ENCODE measurements around the gene MORN3. TPM values are rescaled to one million over a fixed set of nuclear protein-coding genes. Genes with fewer than 3 reads are reported as not detected.
"Not testable (repeated sequence)": the region's sequence is repeated elsewhere in the genome, so short reads cannot be mapped to it uniquely, and the experiment has no call there.

Gene MORN3
- polyA plus RNA-seq, 6 donors from 2014 or later, result 0.17 to 0.72 (median 0.28) TPM; not detected in 1

DNA sequence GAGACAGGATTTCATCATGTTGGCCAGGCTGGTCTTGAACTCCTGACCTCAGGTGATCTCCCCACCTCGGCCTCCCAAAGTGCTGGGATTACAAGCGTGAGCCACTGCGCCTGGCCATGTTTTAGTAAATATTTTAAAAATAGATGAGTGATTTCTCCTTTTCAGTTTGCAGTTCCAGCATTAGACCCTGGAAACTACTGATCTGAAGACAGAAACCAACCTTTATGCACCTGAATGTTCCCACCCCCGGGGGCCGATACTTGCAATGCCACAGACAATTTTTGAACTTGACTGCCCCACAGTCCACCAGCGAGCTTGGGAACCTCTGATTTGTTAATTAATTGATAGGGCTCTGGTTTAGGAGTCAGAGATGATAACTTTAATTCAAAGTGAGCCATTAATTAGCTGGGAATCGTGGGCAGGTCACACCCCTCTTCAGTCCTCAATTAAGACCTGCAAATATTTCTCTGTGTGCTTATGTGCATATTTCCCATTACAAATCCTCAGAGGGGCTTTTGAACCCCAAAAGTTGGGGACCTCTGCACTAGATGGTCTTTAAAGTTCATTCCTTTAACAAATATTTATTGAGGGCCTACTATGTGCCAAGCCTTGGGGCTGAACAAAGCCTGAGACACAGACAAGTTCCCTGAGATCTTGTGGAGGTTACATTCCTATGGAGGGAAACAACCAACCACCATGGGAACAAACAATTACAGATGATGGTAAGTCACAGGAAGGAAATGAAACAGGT, 39.0 kb upstream of the MORN3 start:
- no peak for ATAC-seq (ENCODE audit: low read depth in 2 of 2)
- Mint-ChIP-seq H3K9me3 (peaks cover 0 to 6% (median 3%) of the 10 kb centered on the region in 7 donors), H3K4me3 (peak overlapping the region in 1 of 8 donors; percentile 82), H3K27me3 (no peaks in the 10 kb centered on the region), H3K27ac (peak overlapping the region in 3 of 6 donors; percentile 47 to 75 (median 53)), H3K4me1 (peaks cover 11 to 35% (median 30%) of the 10 kb centered on the region in 3 donors), H3K36me3 (no peaks in the 10 kb centered on the region)
- peak; percentile 11 for DNase-seq

- DNase-seq (no peak), ATAC-seq (ENCODE audit: low read depth in 2 of 2) (no peak)
- Mint-ChIP-seq H3K9me3 (peaks cover 0 to 6% (median 3%) of the 10 kb centered on the region in 7 donors), H3K27me3 (no peaks in the 10 kb centered on the region), H3K4me3 (no peak overlapping the region), H3K27ac (peak overlapping the region in 2 of 6 donors; percentile 13 to 53), H3K4me1 (peaks cover 7 to 14% (median 9%) of the 10 kb centered on the region in 3 donors), H3K36me3 (no peaks in the 10 kb centered on the region)
These were observed 36.1 kb upstream of the MORN3 start for GRCh38 chr12:121705514-121705913.

- Mint-ChIP-seq H3K27ac (peak overlapping the region in 1 of 6 donors; percentile 10), H3K27me3 (no peaks in the 10 kb centered on the region), H3K4me1 (no peaks in the 10 kb centered on the region), H3K36me3 (no peaks in the 10 kb centered on the region), H3K4me3 (no peak overlapping the region), H3K9me3 (peaks cover 0 to 6% (median 3%) of the 10 kb centered on the region in 7 donors)
- DNase-seq (no peak), ATAC-seq (ENCODE audit: low read depth in 2 of 2) (no peak)
These were observed 33.5 kb upstream of the MORN3 start for GRCh38 chr12:121702944-121703343.

GRCh38 chr12:121701667-121702277, 32.3 kb upstream of the MORN3 start:
- Mint-ChIP-seq H3K36me3 (no peaks in the 10 kb centered on the region), H3K27me3 (no peaks in the 10 kb centered on the region), H3K4me3 (no peak overlapping the region), H3K9me3 (peaks cover 0 to 6% (median 3%) of the 10 kb centered on the region in 7 donors), H3K4me1 (peaks cover 0 to 4% (median 0%) of the 10 kb centered on the region in 3 donors), H3K27ac (no peak overlapping the region)
- no peak for DNase-seq
- no peak for ATAC-seq (ENCODE audit: low read depth in 2 of 2)

- H3K4me3 Mint-ChIP-seq; DNase-seq; H3K27ac Mint-ChIP-seq; H3K4me1 Mint-ChIP-seq; H3K9me3 Mint-ChIP-seq; H3K36me3 Mint-ChIP-seq; ATAC-seq (ENCODE audit: low read depth in 2 of 2); H3K27me3 Mint-ChIP-seq: not testable (repeated sequence)
These were observed 28.4 kb upstream of the MORN3 start for GRCh38 chr12:121697861-121698260.

DNA sequence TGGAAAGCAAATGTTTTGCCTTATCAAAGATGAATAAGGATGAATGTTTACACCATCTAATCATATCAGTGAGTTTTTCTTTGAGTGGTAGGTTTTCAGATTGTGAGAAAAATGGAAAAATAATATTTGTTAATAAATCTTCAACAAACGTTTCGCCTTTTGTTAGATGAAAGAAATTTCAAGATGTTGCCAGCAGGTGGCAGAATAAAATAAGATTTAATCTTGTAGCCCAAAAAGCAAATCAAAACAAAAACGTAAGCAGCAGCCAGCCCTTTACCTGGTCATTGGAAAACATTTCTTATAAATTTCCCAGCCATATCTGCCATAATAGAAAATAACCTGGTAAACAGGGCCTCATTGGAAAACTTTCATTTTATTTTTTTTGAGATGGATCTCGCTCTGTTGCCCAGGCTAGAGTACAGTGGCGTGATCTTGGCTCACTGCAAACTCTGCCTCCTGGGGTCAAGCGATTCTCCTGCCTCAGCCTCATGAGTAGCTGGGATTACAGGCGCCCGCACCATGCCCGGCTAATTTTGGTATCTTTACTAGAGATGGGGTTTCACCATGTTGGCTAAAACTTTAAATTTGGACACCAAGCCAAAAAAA, 27.7 kb upstream of the MORN3 start:
- Mint-ChIP-seq H3K9me3 (no peaks in the 10 kb centered on the region), H3K36me3 (no peaks in the 10 kb centered on the region), H3K4me3 (no peak overlapping the region), H3K27ac (peak overlapping the region in 1 of 6 donors; percentile 49), H3K27me3 (no peaks in the 10 kb centered on the region), H3K4me1 (peaks cover 0 to 4% (median 0%) of the 10 kb centered on the region in 3 donors)
- ATAC-seq (ENCODE audit: low read depth in 2 of 2) (peak in 1 of 2 donors; percentile 41), DNase-seq (peak; percentile 50)

DNA sequence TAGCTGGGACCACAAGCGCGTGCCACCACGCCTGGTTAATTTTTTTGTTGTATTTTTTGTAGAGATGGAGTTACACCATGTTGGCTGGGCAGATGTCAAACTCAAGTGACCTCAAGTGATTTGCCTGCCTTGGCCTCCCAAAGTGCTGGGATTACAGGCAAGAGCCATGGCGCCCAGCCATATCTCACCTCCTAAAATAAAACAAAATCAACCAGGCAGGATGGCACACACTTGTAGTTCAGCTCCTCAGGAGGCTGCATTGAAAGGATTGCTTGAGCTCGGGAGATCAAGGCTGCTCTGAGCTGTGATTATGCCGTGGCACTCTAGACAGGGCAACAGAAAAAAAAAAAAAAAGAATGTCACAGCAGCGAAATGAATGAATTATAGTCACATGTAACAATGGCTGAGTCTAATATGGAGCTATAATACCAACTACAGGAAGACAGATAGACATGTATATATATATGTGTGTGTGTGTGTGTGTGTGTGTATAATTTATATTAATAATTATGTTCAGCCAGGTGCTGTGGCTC, 23.8 kb upstream of the MORN3 start:
- Mint-ChIP-seq H3K27ac (peak overlapping the region in 1 of 6 donors; percentile 17), H3K27me3 (no peaks in the 10 kb centered on the region), H3K4me1 (peaks cover 0 to 6% (median 2%) of the 10 kb centered on the region in 3 donors), H3K36me3 (no peaks in the 10 kb centered on the region), H3K4me3 (peak overlapping the region in 1 of 8 donors; percentile 5), H3K9me3 (no peaks in the 10 kb centered on the region)
- DNase-seq (no peak), ATAC-seq (ENCODE audit: low read depth in 2 of 2) (no peak)

- not testable (repeated sequence) for DNase-seq; H3K36me3 Mint-ChIP-seq; H3K4me1 Mint-ChIP-seq; H3K27me3 Mint-ChIP-seq; H3K9me3 Mint-ChIP-seq; ATAC-seq (ENCODE audit: low read depth in 2 of 2); H3K4me3 Mint-ChIP-seq
- H3K27ac Mint-ChIP-seq, result peak overlapping the region in 1 of 6 donors; percentile 37
These were observed 23.3 kb upstream of the MORN3 start for GRCh38 chr12:121692744-121693143.

DNA sequence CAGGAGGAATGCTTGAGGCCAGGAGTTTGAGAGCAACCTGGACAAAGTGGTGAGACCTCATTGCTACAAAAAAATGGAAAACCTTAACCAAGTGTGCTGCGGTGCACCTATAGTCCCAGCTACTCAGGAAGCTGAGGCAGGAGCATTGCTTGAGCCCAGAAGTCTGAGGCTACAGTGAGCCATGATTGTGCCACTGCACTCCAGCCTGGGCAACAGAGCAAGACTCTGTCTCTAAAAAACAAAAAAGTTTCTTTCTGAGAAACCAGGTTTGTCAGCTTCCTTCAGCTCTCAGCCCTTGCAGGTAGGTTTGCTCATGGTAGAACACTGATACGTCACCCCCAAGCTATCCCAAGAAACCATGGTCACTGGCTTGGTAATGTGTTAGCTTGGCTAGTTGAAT, 20.0 kb upstream of the MORN3 start:
- Mint-ChIP-seq H3K4me1 (peaks cover 8 to 11% (median 10%) of the 10 kb centered on the region in 3 donors), H3K27ac (peak overlapping the region in 1 of 6 donors; percentile 26), H3K9me3 (no peaks in the 10 kb centered on the region), H3K36me3 (no peaks in the 10 kb centered on the region), H3K27me3 (no peaks in the 10 kb centered on the region), H3K4me3 (peak overlapping the region in 1 of 8 donors; percentile 52)
- ATAC-seq (ENCODE audit: low read depth in 2 of 2) (no peak), DNase-seq (no peak)

GRCh38 chr12:121688966-121689365, 19.5 kb upstream of the MORN3 start:
- Mint-ChIP-seq H3K27ac (peak overlapping the region in 1 of 6 donors; percentile 26), H3K9me3 (no peaks in the 10 kb centered on the region), H3K27me3 (no peaks in the 10 kb centered on the region), H3K4me3 (peak overlapping the region in 1 of 8 donors; percentile 52), H3K36me3 (no peaks in the 10 kb centered on the region), H3K4me1 (peaks cover 8 to 11% (median 10%) of the 10 kb centered on the region in 3 donors)
- DNase-seq, result no peak
- ATAC-seq (ENCODE audit: low read depth in 2 of 2), result no peak

DNA sequence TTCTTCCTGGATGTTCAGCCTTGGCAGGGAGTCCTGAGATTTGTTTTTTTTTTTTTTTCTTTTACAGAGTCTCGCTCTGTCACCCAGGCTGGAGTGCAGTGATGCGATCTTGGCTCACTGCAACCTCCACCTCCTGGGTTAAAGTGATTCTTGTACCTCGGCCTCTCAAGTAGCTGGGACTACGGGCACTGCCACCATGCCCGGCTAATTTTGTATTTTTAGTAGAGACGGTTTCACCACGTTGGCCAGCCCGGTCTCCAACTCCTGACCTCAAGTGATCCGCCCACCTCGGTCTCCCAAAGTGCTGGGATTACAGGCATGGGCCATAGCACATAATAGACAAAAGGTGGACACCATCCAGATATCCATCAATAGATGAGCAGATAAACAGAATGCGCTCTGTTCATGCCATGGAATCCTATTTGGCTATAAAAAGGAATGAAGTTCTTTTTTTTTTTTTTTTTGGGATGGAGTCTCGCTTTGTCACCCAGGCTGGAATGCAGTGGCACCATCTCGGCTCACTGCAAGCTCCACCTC, 10.3 kb upstream of the MORN3 start:
- ATAC-seq (ENCODE audit: low read depth in 2 of 2); H3K36me3 Mint-ChIP-seq; H3K27ac Mint-ChIP-seq; H3K4me1 Mint-ChIP-seq; H3K4me3 Mint-ChIP-seq; H3K9me3 Mint-ChIP-seq; H3K27me3 Mint-ChIP-seq; DNase-seq: not testable (repeated sequence)

- H3K27ac Mint-ChIP-seq, result peak overlapping the region in 2 of 6 donors; percentile 69 to 76
- DNase-seq (no peak), ATAC-seq (ENCODE audit: low read depth in 2 of 2) (no peak)
- H3K4me1 Mint-ChIP-seq, result peaks cover 0 to 6% (median 5%) of the 10 kb centered on the region in 3 donors
- H3K36me3 Mint-ChIP-seq, result no peaks in the 10 kb centered on the region
- no peaks in the 10 kb centered on the region for H3K27me3 Mint-ChIP-seq
- no peak overlapping the region for H3K4me3 Mint-ChIP-seq
- H3K9me3 Mint-ChIP-seq, result no peaks in the 10 kb centered on the region
These were observed 9.4 kb upstream of the MORN3 start for GRCh38 chr12:121678716-121679300.

DNA sequence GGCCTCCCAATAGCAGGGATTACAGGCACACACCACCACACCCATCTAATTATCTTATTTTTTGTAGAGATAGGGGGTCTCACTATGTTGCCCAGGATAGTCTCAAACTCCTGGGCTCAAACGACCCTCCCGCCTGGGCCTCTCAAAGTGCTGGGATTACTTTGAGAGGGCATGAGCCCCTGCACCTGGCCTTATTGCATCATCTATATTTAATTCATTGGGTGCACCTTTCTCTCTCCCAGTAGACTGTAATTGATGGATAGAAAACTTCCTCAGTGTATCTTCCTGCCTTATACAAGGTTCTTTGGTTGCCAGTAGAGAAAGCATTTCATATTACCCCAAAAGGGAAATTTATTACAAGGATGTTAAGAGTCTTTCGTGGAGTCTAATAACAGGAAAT, 8.9 kb upstream of the MORN3 start:
- no peaks in the 10 kb centered on the region for H3K36me3 Mint-ChIP-seq
- H3K4me3 Mint-ChIP-seq, result no peak overlapping the region
- ATAC-seq (ENCODE audit: low read depth in 2 of 2) (no peak), DNase-seq (no peak)
- peaks cover 0 to 9% (median 8%) of the 10 kb centered on the region in 3 donors for H3K4me1 Mint-ChIP-seq
- H3K27me3 Mint-ChIP-seq, result no peaks in the 10 kb centered on the region
- no peaks in the 10 kb centered on the region for H3K9me3 Mint-ChIP-seq
- peak overlapping the region in 1 of 6 donors; percentile 69 for H3K27ac Mint-ChIP-seq
